Lower lobe of right lung (tissue), 2 donors: ENCODE results near the gene HNMT. TPM values are rescaled to one million over a fixed set of nuclear protein-coding genes. Genes with fewer than 3 reads are reported as not detected.

ENCODE experiments used
- ATAC-seq, 2 donors: fragments of 200-7000 bp; cut with Tn5 transposase; one replicate each; pipeline ENCODE4 v1.9.1; 2020 to 2022; ENCODE audit warnings: mild to moderate bottlenecking in 2 of 2, moderate library complexity in 2 of 2
- DNase-seq: peaks from one replicate; pipeline ENCODE4 v3.0.0-alpha.2; 2020
- H3K27ac ChIP-seq: fragments of 200-600 bp; one replicate; pipeline ENCODE4 v1.8.0; 2022
- H3K27me3 ChIP-seq: fragments of 200-600 bp; one replicate; pipeline ENCODE4 v1.8.0; 2022; ENCODE audit warnings: low read depth
- H3K36me3 ChIP-seq: fragments of 200-600 bp; one replicate; pipeline ENCODE4 v1.8.0; 2022; ENCODE audit warnings: mild to moderate bottlenecking
- H3K4me1 ChIP-seq: fragments of 200-600 bp; one replicate; pipeline ENCODE4 v1.8.0; 2022
- H3K4me3 ChIP-seq: fragments of 200-600 bp; one replicate; pipeline ENCODE4 v1.8.0; 2022; ENCODE audit warnings: mild to moderate bottlenecking
- H3K9me3 ChIP-seq: fragments of 200-600 bp; one replicate; pipeline ENCODE4 v1.8.0; 2022
- intact Hi-C: fragments of 100-400 bp; cut with DNase I; formaldehyde crosslinking; loops from one replicate; pipeline ENCODE4 v1.11.0; 2022
- total RNA-seq: library from RNA; stranded (reverse); fragmentation: NEBNext Ultra II Directional; extraction: Animal tissue kit (Norgen Biotek cat#: 25700); gene quantifications from one replicate; pipeline ENCODE4 v1.2.1, GENCODE V29; 2021
- TF ChIP-seq, protein P1 (sequence below): fragments of 200-600 bp; IDR thresholded peaks from one replicate; pipeline ENCODE4 v1.8.0; 2022; ENCODE audit warnings: antibody characterized with exemption, mild to moderate bottlenecking
- donor health status: DM: no; HTN: yes; CAD: no; lungs with severe emphysema.

HNMT gene
- total RNA-seq, 1 donor from 2014 or later = 99.3 TPM

GRCh38 chr2:138059487-138060300 lies 95.4 kb downstream of the HNMT start:
- Histone ChIP-seq H3K4me1 (no peaks in the 10 kb centered on the region), H3K27ac (no peak overlapping the region), H3K27me3 (no peaks in the 10 kb centered on the region), H3K9me3 (no peaks in the 10 kb centered on the region), H3K4me3 (no peak overlapping the region), H3K36me3 (no peaks in the 10 kb centered on the region)
- ATAC-seq (no peak), DNase-seq (no peak)
- TF ChIP-seq, protein P1, sequence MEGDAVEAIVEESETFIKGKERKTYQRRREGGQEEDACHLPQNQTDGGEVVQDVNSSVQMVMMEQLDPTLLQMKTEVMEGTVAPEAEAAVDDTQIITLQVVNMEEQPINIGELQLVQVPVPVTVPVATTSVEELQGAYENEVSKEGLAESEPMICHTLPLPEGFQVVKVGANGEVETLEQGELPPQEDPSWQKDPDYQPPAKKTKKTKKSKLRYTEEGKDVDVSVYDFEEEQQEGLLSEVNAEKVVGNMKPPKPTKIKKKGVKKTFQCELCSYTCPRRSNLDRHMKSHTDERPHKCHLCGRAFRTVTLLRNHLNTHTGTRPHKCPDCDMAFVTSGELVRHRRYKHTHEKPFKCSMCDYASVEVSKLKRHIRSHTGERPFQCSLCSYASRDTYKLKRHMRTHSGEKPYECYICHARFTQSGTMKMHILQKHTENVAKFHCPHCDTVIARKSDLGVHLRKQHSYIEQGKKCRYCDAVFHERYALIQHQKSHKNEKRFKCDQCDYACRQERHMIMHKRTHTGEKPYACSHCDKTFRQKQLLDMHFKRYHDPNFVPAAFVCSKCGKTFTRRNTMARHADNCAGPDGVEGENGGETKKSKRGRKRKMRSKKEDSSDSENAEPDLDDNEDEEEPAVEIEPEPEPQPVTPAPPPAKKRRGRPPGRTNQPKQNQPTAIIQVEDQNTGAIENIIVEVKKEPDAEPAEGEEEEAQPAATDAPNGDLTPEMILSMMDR = no peak
- intact Hi-C loops = no loop called here

DNA sequence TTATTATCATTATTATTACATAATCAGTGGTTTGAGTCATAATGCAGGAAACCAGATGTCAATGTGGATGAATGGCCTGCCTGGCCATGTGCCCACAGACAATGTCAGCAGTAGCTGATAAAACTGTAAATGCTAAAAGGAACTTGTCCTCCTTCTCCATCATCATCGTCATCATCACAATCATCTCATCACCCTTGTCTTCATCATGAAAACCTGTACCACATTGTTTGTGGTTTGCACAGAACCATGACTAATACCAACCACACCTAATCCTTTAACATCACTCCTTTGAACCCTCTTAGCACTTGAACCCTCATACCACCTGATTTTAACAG lies 96.0 kb downstream of the HNMT start:
- no peaks in the 10 kb centered on the region for H3K9me3 ChIP-seq
- ATAC-seq (no peak), DNase-seq (no peak)
- TF ChIP-seq, protein P1 = no peak
- H3K4me3 ChIP-seq = no peak overlapping the region
- no peaks in the 10 kb centered on the region for H3K4me1 ChIP-seq
- H3K27me3 ChIP-seq = no peaks in the 10 kb centered on the region
- no peak overlapping the region for H3K27ac ChIP-seq
- no peaks in the 10 kb centered on the region for H3K36me3 ChIP-seq
- intact Hi-C loops = no loop called here

DNA sequence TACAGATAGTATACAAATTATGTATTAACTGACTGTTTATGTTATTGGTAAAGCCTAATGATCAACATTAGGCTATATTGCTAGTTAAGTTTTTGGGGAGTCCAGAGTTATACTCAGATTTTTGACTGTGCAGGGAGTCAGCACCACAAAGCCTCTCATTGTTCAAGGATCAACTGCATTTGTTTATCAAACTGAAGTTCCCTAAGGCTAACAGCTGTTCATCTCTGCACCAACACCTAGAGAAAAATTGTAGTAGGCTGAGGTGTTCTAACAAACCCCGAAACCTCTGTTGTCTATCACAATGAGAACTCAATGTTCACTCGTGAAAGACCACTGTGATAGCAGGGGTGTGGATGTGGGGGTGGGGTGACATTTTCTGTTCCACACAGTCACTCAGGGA lies 97.7 kb downstream of the HNMT start:
- H3K27ac ChIP-seq = no peak overlapping the region

GRCh38 chr2:138063181-138063580 lies 98.9 kb downstream of the HNMT start:
- no peaks in the 10 kb centered on the region for H3K4me1 ChIP-seq
- no peaks in the 10 kb centered on the region for H3K9me3 ChIP-seq
- ATAC-seq = no peak
- no peak overlapping the region for H3K27ac ChIP-seq
- H3K27me3 ChIP-seq = no peaks in the 10 kb centered on the region
- H3K4me3 ChIP-seq = no peak overlapping the region
- intact Hi-C loops = no loop called here
- TF ChIP-seq, protein P1 = no peak
- H3K36me3 ChIP-seq = no peaks in the 10 kb centered on the region
- no peak for DNase-seq

More for the DNA sequence above, 97.7 kb downstream of the HNMT start:
- Histone ChIP-seq H3K9me3 (no peaks in the 10 kb centered on the region), H3K27me3 (no peaks in the 10 kb centered on the region), H3K36me3 (no peaks in the 10 kb centered on the region), H3K4me1 (no peaks in the 10 kb centered on the region), H3K4me3 (no peak overlapping the region)
- intact Hi-C loops = no loop called here
- TF ChIP-seq, protein P1 = no peak
- no peak for ATAC-seq
- DNase-seq = no peak
